Measurements from ENCODE around the gene EIF4H. TPM values are rescaled to one million over a fixed set of nuclear protein-coding genes. Genes with fewer than 3 reads are reported as not detected.

Gene EIF4H
- total RNA-seq, 1 donor from 2014 or later: 295 TPM

DNA sequence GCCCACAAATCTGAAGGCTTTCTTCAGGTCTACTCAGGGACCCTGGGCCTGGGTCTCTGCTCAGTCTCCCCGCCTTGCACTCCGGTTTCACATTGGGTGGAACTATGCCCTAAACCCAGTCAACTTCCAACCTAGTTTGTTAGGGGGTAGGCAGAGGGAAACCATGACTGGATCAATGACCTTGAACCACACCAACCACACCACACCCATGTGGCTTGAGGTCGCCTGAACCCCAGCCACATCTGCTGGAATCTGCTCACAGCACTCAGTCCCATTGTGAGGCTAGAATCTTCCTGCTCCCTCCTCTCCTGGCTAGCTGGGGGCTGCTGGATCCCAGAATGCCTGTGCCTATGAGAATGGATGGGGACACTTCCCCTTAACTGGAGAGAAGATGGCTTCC, 62.1 kb downstream of the EIF4H start:
- no peak for TF ChIP-seq CTCF (conservative IDR thresholded peaks at IDR 0.05)
- H3K9me3 Mint-ChIP-seq: no peaks in the 10 kb centered on the region
- H3K27me3 Mint-ChIP-seq (ENCODE audit: low read depth): no peaks in the 10 kb centered on the region
- peaks cover 19% of the 10 kb centered on the region for H3K36me3 Mint-ChIP-seq (ENCODE audit: low read depth)
- no peak overlapping the region for H3K4me3 Mint-ChIP-seq
- DNase-seq (ENCODE audit: low read depth, low spot score): no peak
- H3K27ac Mint-ChIP-seq (ENCODE audit: unreplicated experiment): no peak overlapping the region
- H3K4me1 Mint-ChIP-seq: no peaks in the 10 kb centered on the region

- Mint-ChIP-seq H3K27ac (ENCODE audit: unreplicated experiment) (no peak overlapping the region), H3K36me3 (ENCODE audit: low read depth) (peaks cover 17% of the 10 kb centered on the region), H3K4me1 (no peaks in the 10 kb centered on the region), H3K9me3 (no peaks in the 10 kb centered on the region), H3K27me3 (ENCODE audit: low read depth) (no peaks in the 10 kb centered on the region), H3K4me3 (no peak overlapping the region)
- TF ChIP-seq CTCF (conservative IDR thresholded peaks at IDR 0.05): no peak
- DNase-seq (ENCODE audit: low read depth, low spot score): no peak
These were observed 66.3 kb downstream of the EIF4H start for GRCh38 chr7:74240482-74240881.

- Mint-ChIP-seq H3K36me3 (ENCODE audit: low read depth) (peaks cover 17% of the 10 kb centered on the region), H3K4me1 (no peaks in the 10 kb centered on the region), H3K4me3 (no peak overlapping the region), H3K27me3 (ENCODE audit: low read depth) (no peaks in the 10 kb centered on the region), H3K9me3 (no peaks in the 10 kb centered on the region), H3K27ac (ENCODE audit: unreplicated experiment) (no peak overlapping the region)
- TF ChIP-seq CTCF (conservative IDR thresholded peaks at IDR 0.05): no peak
- no peak for DNase-seq (ENCODE audit: low read depth, low spot score)
These were observed 67.9 kb downstream of the EIF4H start for GRCh38 chr7:74242122-74242443.

- Mint-ChIP-seq H3K36me3 (ENCODE audit: low read depth) (peaks cover 20% of the 10 kb centered on the region), H3K9me3 (no peaks in the 10 kb centered on the region), H3K4me1 (no peaks in the 10 kb centered on the region)
These were observed 72.3 kb downstream of the EIF4H start for GRCh38 chr7:74246497-74246896.

More at GRCh38 chr7:74246497-74246896, 72.3 kb downstream of the EIF4H start:
- peak overlapping the region; percentile 41 for H3K4me3 Mint-ChIP-seq
- no peak overlapping the region for H3K27ac Mint-ChIP-seq (ENCODE audit: unreplicated experiment)
- no peaks in the 10 kb centered on the region for H3K27me3 Mint-ChIP-seq (ENCODE audit: low read depth)
- no peak for TF ChIP-seq CTCF (conservative IDR thresholded peaks at IDR 0.05)
- DNase-seq (ENCODE audit: low read depth, low spot score): no peak

Small RNA genes lying within 50 kb of the gene (microRNA-seq; reads per million reads assigned to microRNA genes)
- 4,546 reads per million, percentile 91 among the genes with 10 or more reads in this experiment for gene MIR590

Other genes with a start within 250 kb of the EIF4H start
- 0.41 and 1.0 TPM in 2 replicates for gene ELN, start 146.2 kb upstream of the EIF4H start, total RNA-seq
- gene LIMK1, start 90.6 kb upstream of the EIF4H start, total RNA-seq: 80.4 and 82.1 TPM in 2 replicates
- 0.82 and 1.1 TPM in 2 replicates for gene LAT2, start 35.6 kb downstream of the EIF4H start, total RNA-seq
- 77.0 and 80.4 TPM in 2 replicates for gene RFC2, start 80.0 kb downstream of the EIF4H start, total RNA-seq
- gene CLIP2, start 115.1 kb downstream of the EIF4H start, total RNA-seq: 24.0 and 26.5 TPM in 2 replicates